GM11168 (cell line): ENCODE measurements around the gene ANKRD61.
"Not testable (repeated sequence)": the region's sequence is repeated elsewhere in the genome, so short reads cannot be mapped to it uniquely, and the experiment has no call there.

Experiments used
- in situ Hi-C: fragments of 300-500 bp; cut with MboI; formaldehyde crosslinking; loops from one replicate; pipeline ENCODE4 v1.12.0; 2022; ENCODE audit warnings: low sequenced_read_pairs; ENCODE audit not compliant: unreplicated experiment

The ANKRD61 gene

DNA sequence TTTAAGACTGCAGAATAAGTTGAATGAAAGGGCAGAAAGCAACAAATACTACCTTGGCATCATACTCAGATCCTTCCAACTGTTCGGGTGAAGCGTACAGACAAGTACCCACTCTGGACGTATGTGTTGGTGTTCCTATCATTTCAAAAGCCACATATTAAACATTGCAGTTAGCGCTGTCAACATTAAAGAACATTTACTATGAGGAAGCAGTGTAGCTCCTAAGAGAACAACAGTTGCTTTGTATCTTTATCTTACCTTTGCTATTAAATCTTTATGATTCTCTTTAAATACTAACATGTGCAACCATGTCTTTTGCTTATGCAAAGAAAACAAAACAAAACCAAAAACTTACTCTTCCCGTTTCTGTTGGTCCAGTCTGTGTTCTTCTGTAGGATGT lies 2.6 kb upstream of the ANKRD61 start:
- in situ Hi-C loops, result no loop called here

DNA sequence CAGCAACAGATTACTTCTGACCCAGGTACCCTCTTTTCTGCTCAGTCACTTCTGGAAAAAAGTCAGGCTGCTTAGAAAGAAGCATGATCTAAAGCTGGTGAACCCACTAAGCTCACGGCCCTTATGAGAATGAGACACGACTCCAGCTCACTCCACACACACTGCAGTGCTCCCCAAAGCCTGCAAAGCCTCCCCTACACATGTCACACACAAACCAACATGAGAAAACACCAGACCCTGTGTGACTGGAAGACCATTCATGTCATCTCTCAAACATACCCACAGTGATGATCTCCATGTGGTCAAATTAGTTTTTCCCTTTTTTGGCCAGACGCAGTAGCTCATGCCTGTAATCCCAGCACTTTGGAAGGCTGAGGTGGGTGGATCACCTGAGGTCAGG lies 391 bp downstream of the ANKRD61 start:
- in situ Hi-C loops, result no loop called here

DNA sequence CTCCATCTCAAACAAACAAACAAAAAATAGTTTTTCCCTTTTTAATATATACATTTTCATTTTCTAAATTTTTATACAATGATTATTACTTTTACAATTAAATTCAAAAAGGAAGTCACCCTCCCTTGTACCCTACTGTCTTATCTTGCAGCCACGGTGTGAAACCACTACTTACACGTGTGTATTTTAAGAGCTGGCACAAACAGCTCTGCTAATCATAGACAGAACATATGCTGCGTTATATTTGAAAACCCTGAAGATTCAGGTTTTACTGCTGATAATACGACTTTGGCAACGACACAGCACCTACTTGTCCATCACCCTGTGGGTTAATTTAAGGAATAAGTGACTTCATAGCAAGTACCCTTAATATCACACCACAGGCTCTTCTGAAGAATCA lies 991 bp downstream of the ANKRD61 start:
- in situ Hi-C loops, result no loop called here

DNA sequence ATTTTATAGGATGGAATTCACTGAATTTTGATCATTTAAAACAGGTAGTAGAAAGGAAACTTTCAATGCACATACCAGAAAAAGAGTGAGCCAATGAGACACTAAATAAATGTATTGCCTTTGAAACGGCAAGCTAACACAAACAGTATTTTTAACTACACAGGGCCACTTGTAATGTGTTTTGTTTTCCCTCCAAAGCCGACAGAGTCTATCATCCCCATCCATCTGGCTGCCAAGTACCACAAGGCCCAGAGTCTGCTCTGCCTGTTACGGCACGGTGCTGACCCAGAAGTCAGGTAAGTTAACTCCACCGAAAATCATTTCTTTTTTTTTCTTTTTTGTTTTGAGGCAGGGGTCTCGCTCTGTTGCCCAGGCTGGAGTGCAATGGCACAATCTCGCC lies 1.5 kb downstream of the ANKRD61 start:
- in situ Hi-C loops, result no loop called here

DNA sequence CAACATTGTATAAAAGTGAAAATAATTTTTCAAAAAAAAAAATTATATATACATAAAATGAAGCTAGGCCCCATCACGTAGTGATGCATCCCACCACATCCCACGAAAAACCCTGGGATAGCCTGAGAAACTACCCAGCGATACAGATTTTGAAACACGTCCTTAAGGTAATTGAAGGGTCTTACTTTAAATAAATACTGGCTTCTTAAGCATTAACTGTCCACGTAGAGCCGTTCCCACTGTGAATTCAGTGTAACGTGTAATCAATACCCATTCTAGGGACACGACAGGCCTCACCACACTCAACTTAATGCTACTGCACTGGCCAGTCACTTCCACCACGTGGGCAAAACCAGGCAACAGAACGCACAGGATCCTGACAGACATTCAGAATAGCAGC lies 4.0 kb downstream of the ANKRD61 start:
- in situ Hi-C loops, result no loop called here

DNA sequence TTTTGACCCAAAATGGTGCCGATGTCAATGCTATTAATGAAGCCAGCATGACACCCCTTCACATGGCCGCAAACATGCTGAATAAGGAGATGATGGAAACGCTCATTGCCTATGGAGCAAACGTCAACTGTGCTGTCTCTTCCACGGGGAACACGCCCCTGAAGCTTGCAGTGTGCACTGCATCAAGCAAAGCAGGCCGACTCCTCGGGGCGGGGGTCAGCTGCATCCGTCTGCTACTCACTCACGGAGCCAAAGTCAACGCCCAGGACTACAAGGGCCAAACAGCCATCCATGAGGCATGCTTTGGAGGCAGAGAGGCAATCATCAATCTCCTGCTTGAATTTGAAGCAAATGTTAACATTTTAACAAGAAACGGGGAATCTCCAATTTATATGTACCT lies 4.5 kb downstream of the ANKRD61 start:
- in situ Hi-C loops, result no loop called here

DNA sequence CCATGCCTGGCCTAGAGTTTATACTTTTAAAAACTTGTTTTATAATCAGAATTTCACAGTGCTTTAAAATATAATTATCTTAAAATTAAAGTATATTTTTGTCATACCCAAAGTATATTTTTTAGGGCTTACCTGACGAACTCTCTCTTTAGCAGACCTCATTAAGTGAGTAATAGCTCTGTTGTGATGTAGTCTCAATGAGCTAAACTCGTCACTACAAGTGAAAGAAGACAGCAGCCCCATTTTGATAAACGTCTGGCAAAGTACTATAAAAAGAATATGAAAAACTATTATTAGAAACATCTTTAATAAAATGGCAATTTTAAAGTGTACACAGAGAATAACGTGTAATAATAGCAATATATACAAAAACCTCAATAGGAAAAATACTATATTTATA lies 18.6 kb downstream of the ANKRD61 start:
- in situ Hi-C loops, result no loop called here

DNA sequence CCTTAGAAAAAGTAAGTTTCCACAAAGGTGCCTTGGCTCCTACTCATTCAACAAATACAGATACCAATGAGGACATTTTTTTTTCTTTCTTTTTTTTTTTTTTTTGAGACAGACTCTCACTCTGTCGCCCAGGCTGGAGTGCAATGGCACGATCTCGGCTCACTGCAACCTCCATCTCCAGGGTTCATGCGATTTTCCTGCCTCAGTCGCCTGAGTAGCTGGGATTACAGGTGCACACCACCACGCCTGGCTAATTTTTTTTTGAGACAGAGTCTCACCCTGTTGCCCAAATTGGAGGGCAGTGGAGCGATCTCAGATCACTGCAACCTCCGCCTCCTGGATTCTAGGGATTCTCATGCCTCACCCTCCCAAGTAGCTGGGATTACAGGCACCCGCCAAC lies 20.0 kb downstream of the ANKRD61 start:
- in situ Hi-C loops, result not testable (repeated sequence)

DNA sequence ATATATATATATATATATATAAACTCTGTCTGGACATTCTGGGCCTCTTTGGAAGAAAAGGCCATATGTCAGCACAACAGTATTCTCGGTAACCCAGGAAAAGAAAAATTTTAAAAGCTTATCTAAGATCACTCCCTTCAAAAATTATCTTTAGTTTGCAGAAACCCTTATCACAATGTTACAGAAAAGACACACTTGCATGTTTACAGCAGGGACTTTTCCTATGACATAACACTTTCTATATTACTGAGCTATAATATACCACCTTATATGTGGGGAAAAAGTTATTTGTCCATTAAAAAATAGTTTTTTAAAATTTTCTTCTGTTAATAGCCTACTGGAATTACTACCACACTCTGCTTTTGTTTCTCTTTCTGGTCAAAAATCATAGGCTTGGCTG lies 25.4 kb downstream of the ANKRD61 start:
- in situ Hi-C loops, result no loop called here

DNA sequence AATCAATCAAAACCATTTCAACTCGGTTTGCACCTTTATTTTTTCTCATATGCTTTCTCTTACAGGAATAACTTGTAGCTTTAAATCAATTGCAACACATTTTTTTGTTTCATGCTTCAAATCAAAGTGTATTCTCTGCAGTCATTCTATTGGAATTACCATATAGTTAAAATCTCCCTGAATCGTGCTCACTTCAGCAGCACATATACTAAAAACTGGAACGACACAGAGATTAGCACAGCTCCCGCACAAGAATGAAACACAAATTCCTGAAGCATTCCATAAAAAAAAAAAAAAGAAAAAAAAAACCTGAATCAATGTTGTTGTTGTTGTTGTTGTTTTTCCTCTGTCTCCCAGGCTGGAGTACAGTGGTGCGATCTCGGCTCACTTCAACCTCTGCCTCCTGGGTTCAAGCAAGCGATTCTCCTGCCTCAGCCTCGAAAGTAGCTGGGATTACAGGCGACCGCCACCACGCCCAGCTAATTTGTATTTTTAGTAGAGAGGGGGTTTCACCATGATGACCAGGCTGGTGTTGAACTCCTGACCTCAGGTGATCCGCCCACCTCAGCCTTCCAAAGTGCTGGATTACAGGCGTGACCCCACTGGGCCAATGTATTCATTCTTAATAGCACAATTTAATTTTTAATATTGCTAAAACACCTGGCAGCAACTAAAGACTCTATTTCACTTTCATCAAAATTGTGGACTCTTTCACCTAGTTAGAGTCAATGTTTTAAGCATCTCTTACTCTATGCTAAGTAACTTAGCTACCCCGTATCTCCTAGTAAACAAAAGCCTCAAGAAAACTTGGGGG lies 26.3 kb downstream of the ANKRD61 start:
- in situ Hi-C loops, result no loop called here

DNA sequence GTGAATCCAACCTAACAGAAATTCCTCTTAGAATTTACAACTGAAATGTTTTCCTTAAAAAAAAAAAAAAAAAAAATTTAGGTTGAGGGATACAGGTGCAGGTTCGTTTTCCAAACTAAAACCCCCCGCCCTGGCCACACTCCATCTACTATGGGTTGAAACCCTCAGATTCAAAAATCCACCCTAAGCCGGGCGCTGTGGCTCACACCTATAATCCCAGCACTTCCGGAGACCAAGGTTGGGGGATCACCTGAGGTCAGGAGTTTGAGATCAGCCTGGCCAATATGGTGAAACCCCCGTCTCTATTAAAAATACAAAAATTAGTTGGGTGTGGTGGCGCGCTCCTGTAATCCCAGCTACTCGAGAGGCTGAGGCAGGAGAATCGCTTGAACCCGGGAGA lies 28.8 kb downstream of the ANKRD61 start:
- in situ Hi-C loops, result not testable (repeated sequence)

DNA sequence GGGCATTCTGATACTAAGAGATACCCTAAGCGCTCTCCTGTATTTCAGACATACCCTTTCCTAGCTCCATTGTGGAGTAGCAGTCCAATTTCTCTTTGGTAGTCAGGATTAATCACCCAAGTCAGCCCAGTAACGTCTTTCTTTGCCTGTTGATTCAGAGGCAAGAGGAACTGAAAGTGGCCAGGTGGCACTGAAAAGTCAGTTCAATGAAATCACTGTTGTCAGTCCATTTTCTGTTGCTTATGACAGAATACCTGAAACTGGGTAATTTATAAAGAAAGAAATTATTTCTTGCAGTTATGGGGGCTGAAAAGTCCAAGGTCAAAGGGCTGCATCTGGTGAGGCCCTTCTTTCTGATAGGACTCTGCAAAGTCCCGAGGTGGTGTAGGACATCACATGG lies 40.2 kb downstream of the ANKRD61 start:
- in situ Hi-C loops, result no loop called here

DNA sequence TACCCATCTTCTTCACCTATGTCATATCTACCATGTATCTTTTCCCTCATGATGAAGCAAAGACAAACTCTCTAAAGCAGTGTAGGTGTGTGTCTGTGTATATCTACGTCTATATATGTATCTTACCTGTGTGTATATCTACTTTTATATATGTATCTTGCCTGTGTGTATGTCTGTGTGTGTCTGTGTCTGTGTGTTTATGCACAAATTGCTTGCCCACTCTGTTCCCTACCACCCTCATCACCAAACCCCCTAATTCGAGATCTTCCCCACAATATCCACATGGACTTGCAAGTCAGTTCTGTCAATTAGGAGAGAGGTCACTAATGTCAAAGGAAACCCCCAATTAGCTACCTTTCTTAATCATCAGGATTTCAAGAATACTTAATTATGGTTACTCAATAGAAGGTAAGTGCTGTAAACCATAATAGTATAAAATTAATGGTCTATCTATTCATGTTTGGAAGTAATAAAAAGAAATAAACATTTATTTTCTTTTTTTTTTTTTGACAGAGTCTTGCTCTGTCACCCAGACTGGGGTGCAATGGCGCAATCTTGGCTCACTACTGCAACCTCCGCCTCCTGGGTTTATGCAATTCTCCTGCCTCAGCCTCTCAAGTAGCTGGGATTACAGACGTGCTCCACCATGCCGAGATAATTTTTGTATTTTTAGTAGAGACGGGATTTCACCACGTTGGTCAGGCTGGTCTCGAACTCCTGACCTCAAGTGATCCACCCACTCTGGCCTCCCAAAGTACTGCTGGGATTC lies 43.6 kb downstream of the ANKRD61 start:
- in situ Hi-C loops, result no loop called here

DNA sequence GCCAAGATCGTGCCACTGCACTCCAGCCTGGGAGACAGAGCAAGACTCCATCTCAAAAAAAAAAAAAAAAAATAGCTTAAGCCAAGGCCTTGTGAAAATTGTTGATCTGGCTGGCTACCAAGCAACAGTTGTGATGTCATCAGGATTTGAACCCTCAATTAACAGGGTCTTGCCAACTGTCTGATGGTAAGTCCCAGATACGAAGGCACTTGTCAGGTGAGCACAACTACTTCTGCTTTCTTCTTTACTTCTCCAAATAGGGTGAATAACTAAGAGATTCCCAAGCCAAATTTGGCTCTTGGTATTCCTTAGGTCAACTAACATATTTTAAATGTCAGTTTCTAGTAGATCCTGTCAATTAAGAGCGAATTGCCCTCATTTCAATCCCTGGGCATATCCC lies 47.4 kb downstream of the ANKRD61 start:
- in situ Hi-C loops, result no loop called here

DNA sequence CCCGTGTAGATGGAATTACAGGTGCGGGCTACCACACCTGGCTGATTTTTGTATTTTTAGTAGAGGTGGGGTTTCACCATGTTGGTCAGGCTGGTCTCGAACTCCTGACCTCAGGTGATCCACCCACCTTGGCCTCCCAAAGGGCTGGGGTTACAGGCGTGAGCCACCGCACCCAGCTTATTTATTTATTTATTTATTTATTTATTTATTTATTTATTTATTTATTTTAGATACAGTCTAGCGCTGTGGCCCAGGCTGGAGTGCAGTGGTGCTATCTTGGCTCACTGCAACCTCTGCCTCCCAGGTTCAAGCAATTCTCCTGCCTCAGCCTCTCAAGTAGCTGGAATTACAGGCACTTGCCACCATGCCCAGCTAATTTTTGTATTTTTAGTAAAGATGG lies 51.9 kb downstream of the ANKRD61 start:
- in situ Hi-C loops, result not testable (repeated sequence)
